GM12878 (cell line): ENCODE measurements around the gene ZWINT.

Experiments
- BCL11A ChIP-seq: IDR thresholded peaks from 2 replicates; pipeline ENCODE4 v1.6.1; 2011; ENCODE audit warnings: low read depth, low read length
- RAD51 ChIP-seq: fragments of 450-650 bp; IDR thresholded peaks from 2 replicates; pipeline ENCODE4 v1.6.1; 2016; ENCODE audit warnings: moderate library complexity, mild to moderate bottlenecking, inconsistent platforms
- TF ChIP-seq, protein P1 (sequence below), 3 experiments: IDR thresholded peaks in 2 of 3; conservative IDR thresholded peaks in 1 of 3; 2 replicates each; pipeline ENCODE4 v1.5.1; 2011; ENCODE audit warnings: low read depth in 3 of 3, low read length in 3 of 3, mild to moderate bottlenecking in 3 of 3, control low read depth in 2 of 3, moderate library complexity in 2 of 3, inconsistent platforms in 1 of 3, mixed read lengths in 1 of 3; ENCODE audit not compliant: control insufficient read depth in 2 of 3, insufficient read depth in 1 of 3; ENCODE audit errors: extremely low read depth in 1 of 3
- TF ChIP-seq, protein P2 (sequence below): fragments of 450-650 bp; IDR thresholded peaks from 2 replicates; pipeline ENCODE4 v1.6.1; 2017; ENCODE audit warnings: mild to moderate bottlenecking, moderate library complexity

DNA sequence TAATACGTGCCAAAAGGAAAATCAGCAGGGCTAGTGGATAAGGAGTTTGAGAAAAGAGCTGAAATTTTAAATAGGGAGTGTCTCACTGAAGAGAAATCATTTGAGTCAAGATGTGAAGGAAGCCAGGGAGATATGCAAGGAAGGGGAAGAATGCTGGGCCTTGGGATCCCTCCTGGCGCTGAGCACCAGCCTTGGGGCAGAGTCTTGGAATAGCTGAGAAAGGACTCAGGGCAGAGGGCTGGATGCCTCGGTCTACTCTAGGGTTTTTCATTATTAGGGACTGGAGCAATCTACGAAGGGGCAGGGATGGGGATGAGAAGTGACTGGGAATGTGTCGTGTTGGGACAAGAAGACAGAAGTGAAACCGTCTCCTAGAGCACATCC, 484 bp downstream of the ZWINT start:
- no peak for TF ChIP-seq RAD51
- TF ChIP-seq, protein P1, sequence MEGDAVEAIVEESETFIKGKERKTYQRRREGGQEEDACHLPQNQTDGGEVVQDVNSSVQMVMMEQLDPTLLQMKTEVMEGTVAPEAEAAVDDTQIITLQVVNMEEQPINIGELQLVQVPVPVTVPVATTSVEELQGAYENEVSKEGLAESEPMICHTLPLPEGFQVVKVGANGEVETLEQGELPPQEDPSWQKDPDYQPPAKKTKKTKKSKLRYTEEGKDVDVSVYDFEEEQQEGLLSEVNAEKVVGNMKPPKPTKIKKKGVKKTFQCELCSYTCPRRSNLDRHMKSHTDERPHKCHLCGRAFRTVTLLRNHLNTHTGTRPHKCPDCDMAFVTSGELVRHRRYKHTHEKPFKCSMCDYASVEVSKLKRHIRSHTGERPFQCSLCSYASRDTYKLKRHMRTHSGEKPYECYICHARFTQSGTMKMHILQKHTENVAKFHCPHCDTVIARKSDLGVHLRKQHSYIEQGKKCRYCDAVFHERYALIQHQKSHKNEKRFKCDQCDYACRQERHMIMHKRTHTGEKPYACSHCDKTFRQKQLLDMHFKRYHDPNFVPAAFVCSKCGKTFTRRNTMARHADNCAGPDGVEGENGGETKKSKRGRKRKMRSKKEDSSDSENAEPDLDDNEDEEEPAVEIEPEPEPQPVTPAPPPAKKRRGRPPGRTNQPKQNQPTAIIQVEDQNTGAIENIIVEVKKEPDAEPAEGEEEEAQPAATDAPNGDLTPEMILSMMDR (IDR thresholded peaks at IDR 0.05 in 2 of 3, conservative IDR thresholded peaks at IDR 0.05 in 1 of 3; ENCODE audit: control insufficient read depth in 2 of 3, extremely low read depth in 1 of 3, insufficient read depth in 1 of 3, low read depth in 3 of 3, low read length in 3 of 3): no peak
- TF ChIP-seq BCL11A: no peak
- TF ChIP-seq, protein P2, sequence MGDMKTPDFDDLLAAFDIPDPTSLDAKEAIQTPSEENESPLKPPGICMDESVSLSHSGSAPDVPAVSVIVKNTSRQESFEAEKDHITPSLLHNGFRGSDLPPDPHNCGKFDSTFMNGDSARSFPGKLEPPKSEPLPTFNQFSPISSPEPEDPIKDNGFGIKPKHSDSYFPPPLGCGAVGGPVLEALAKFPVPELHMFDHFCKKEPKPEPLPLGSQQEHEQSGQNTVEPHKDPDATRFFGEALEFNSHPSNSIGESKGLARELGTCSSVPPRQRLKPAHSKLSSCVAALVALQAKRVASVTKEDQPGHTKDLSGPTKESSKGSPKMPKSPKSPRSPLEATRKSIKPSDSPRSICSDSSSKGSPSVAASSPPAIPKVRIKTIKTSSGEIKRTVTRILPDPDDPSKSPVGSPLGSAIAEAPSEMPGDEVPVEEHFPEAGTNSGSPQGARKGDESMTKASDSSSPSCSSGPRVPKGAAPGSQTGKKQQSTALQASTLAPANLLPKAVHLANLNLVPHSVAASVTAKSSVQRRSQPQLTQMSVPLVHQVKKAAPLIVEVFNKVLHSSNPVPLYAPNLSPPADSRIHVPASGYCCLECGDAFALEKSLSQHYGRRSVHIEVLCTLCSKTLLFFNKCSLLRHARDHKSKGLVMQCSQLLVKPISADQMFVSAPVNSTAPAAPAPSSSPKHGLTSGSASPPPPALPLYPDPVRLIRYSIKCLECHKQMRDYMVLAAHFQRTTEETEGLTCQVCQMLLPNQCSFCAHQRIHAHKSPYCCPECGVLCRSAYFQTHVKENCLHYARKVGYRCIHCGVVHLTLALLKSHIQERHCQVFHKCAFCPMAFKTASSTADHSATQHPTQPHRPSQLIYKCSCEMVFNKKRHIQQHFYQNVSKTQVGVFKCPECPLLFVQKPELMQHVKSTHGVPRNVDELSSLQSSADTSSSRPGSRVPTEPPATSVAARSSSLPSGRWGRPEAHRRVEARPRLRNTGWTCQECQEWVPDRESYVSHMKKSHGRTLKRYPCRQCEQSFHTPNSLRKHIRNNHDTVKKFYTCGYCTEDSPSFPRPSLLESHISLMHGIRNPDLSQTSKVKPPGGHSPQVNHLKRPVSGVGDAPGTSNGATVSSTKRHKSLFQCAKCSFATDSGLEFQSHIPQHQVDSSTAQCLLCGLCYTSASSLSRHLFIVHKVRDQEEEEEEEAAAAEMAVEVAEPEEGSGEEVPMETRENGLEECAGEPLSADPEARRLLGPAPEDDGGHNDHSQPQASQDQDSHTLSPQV: no peak
